Ovary (tissue), 1 donor: ENCODE results near the gene CPEB4.

Experiments used
- EP300 ChIP-seq: sonication (generic); formaldehyde crosslinking; IDR thresholded peaks from one replicate; pipeline ENCODE4 v1.6.1; 2017; ENCODE audit warnings: antibody characterized with exemption
- POLR2A ChIP-seq: fragments of 450-650 bp; IDR thresholded peaks from one replicate; pipeline ENCODE4 v1.6.1; 2017; ENCODE audit warnings: antibody characterized with exemption, mild to moderate bottlenecking, moderate library complexity

GRCh38 chr5:173857234-173857633 lies 30.9 kb upstream of the CPEB4 start:
- no peak for TF ChIP-seq EP300
- TF ChIP-seq POLR2A = no peak
